Peyer's patch (tissue), 4 donors: Measurements from ENCODE around the gene RTP3. TPM values are rescaled to one million over a fixed set of nuclear protein-coding genes. Genes with fewer than 3 reads are reported as not detected.

Source experiments
- DNase-seq, 3 donors: peaks; one replicate each; pipeline ENCODE4 v3.0.0-alpha.2; 2017 to 2019
- H3K27ac ChIP-seq, 4 donors: fragments of 200-600 bp; sonication (generic); one replicate each; pipeline ENCODE4 v1.5.1; 2016 to 2019
- H3K27me3 ChIP-seq, 2 donors: fragments of 200-600 bp; sonication (generic); one replicate each; pipeline ENCODE4 v1.5.1; 2019
- H3K36me3 ChIP-seq, 3 donors: fragments of 200-600 bp; sonication (generic); one replicate each; pipeline ENCODE4 v1.5.1; 2016 to 2019
- H3K4me1 ChIP-seq, 4 donors: fragments of 200-600 bp; sonication (generic); one replicate each; pipeline ENCODE4 v1.5.1; 2016 to 2019
- H3K4me3 ChIP-seq, 4 donors: fragments of 200-600 bp; sonication (generic); 1 replicate in 3 of 4; 2 replicates in 1 of 4; pipeline ENCODE4 v1.5.1; 2016 to 2019; ENCODE audit warnings: mild to moderate bottlenecking in 1 of 4
- H3K9me3 ChIP-seq, 4 donors: fragments of 200-600 bp; sonication (generic); one replicate each; pipeline ENCODE4 v1.5.1; 2016 to 2019; ENCODE audit warnings: mild to moderate bottlenecking in 1 of 4
- CTCF ChIP-seq, 6 experiments: fragments of 450-650 bp in 4 of 6; fragments of 200-600 bp in 2 of 6; sonication (generic) in 1 of 6; IDR thresholded peaks; one replicate each; pipeline ENCODE4 v1.5.1; 2017 to 2019; ENCODE audit warnings: antibody characterized with exemption in 6 of 6, mild to moderate bottlenecking in 3 of 6, moderate library complexity in 1 of 6
- POLR2A ChIP-seq, 2 donors: fragments of 450-650 bp; IDR thresholded peaks; one replicate each; pipeline ENCODE4 v1.5.1; 2017; ENCODE audit warnings: antibody characterized with exemption in 2 of 2, mild to moderate bottlenecking in 2 of 2, moderate library complexity in 2 of 2
- total RNA-seq, 4 donors: library from RNA; depleted of rRNA; stranded (reverse); fragments of >200 nt; gene quantifications; one replicate each; pipeline ENCODE4 v1.1.0, GENCODE V29; 2016

RTP3 gene
- total RNA-seq, 4 donors from 2014 or later = not detected

DNA sequence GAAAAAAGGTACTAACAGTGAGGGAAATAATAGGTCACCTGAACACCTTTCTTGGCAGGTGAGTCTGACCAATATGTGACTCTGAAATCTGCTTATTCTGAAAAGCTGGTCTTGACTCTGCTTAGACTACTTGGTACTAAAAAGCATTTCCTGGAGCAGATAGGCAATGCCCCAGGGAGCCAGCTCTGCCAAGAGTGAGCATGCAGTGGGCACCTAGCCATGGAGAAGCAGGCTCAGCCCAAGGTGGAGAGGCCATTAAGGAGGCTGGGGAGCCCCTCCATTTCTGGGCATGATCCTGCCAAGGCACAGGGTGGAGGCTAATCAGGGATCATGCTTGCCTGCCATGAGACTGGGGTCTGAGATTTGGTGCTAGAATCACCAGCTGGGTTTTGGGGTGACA lies 31.5 kb upstream of the RTP3 start:
- H3K4me3 ChIP-seq = no peak overlapping the region
- H3K36me3 ChIP-seq = no peaks in the 10 kb centered on the region
- no peaks in the 10 kb centered on the region for H3K27me3 ChIP-seq
- DNase-seq = no peak
- no peaks in the 10 kb centered on the region for H3K9me3 ChIP-seq
- TF ChIP-seq CTCF (IDR thresholded peaks at IDR 0.05) (no peak), POLR2A (IDR thresholded peaks at IDR 0.05) (no peak)
- no peak overlapping the region for H3K27ac ChIP-seq
- no peaks in the 10 kb centered on the region for H3K4me1 ChIP-seq

DNA sequence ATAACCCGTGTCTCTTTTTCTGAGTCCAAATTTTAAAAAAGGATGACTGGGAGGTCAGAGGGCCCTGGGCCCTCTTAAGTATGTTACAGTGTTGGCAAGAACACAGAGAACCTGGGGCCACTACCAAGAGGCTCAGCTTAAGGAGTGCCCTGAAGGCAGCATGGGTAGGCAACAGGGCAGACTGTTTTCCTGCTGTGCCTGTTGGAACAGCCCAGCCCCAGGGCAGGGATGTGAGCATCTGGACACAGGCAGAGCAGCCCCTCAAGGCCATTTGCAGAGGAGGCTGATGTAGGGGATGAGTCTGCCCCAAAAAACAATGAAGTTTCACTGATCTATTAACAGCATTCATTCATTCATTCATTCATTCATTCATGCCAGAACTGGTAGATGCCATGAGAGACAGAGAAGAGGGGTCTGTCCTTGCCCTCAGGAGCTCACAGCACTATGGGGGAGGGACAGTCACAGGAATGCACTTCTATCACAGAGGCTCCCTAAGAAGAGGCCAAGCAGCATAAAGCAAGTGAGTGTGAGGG lies 30.8 kb upstream of the RTP3 start:
- TF ChIP-seq CTCF (IDR thresholded peaks at IDR 0.05) (no peak), POLR2A (IDR thresholded peaks at IDR 0.05) (no peak)
- Histone ChIP-seq H3K27me3 (no peaks in the 10 kb centered on the region), H3K4me3 (no peak overlapping the region), H3K4me1 (no peaks in the 10 kb centered on the region), H3K36me3 (no peaks in the 10 kb centered on the region), H3K27ac (no peak overlapping the region), H3K9me3 (no peaks in the 10 kb centered on the region)
- no peak for DNase-seq

DNA sequence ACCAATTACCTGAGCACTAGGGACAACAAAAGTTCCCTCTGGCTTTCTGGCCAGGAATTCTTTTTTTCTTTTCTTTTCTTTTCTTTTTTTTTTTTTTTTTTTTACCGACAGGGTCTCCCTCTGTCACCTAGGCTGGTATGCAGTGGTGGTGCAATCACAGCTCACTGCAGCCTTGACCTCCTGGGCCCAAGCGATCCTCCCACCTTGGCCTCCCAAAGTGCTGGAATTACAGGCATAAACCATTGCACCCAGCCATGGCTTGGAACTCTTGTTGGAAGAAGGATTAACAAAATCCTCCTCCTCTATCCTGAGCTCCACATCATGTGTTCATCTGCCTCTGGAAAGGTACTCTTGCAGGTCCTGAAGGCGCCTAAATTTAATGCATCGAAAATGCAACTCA lies 30.2 kb upstream of the RTP3 start:
- DNase-seq = no peak
- Histone ChIP-seq H3K36me3 (no peaks in the 10 kb centered on the region), H3K27ac (no peak overlapping the region), H3K4me1 (no peaks in the 10 kb centered on the region), H3K4me3 (no peak overlapping the region), H3K27me3 (no peaks in the 10 kb centered on the region), H3K9me3 (no peaks in the 10 kb centered on the region)
- no peak for TF ChIP-seq CTCF (IDR thresholded peaks at IDR 0.05)
- TF ChIP-seq POLR2A (IDR thresholded peaks at IDR 0.05) = no peak

- no peak overlapping the region for H3K27ac ChIP-seq
- TF ChIP-seq CTCF (IDR thresholded peaks at IDR 0.05) = no peak
- DNase-seq = no peak
- no peaks in the 10 kb centered on the region for H3K36me3 ChIP-seq
- H3K9me3 ChIP-seq = no peaks in the 10 kb centered on the region
- no peaks in the 10 kb centered on the region for H3K27me3 ChIP-seq
- H3K4me3 ChIP-seq = no peak overlapping the region
- no peaks in the 10 kb centered on the region for H3K4me1 ChIP-seq
Observed at GRCh38 chr3:46468753-46469600, 28.8 kb upstream of the RTP3 start.

DNA sequence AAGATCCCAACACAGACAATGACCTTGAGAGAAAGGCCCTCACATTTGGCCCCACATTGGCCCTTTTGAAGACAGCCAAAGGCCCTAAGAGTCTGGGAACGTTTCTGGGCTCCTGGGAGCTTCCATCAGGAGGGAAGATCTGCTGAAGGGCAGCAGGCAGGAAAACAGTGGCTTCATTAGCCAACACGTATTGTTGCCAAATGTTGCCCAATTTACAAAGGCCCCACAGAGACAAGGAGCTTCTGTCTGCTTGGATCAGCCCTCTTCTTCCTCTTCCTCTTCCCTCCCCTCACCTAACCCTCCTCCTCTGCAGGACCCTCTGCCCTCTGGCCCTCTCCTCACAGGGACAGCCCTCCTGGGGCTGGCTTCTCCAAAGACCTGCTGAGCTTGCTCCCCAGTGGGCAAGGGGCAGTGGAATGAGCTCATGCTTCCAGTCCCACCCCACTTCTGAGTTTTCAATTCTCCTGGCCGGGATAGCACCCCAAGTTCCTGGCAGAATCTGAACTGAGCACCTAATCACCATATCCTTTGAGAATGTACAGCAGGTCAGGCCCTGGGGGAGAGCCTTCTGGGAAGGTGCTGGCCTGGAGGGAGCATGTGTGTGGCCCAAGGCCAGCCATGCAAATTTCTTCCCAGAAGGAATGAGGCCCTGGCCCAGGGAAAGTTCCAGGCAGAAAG lies 28.0 kb upstream of the RTP3 start:
- TF ChIP-seq POLR2A (IDR thresholded peaks at IDR 0.05) (no peak), CTCF (IDR thresholded peaks at IDR 0.05) (no peak)
- H3K4me1 ChIP-seq = no peaks in the 10 kb centered on the region
- H3K36me3 ChIP-seq = no peaks in the 10 kb centered on the region
- H3K9me3 ChIP-seq = no peaks in the 10 kb centered on the region
- H3K27me3 ChIP-seq = no peaks in the 10 kb centered on the region
- no peak for DNase-seq
- H3K4me3 ChIP-seq = no peak overlapping the region
- no peak overlapping the region for H3K27ac ChIP-seq
